Neural progenitor cell (in vitro differentiated cells): ENCODE data around the gene FAM83G. TPM values are rescaled to one million over a fixed set of nuclear protein-coding genes. Genes with fewer than 3 reads are reported as not detected.

Experiments
- DNase-seq: peaks from one replicate; pipeline ENCODE4 v3.0.0-alpha.2; 2016; ENCODE audit warnings: low spot score
- H2AFZ ChIP-seq: fragments of 200-600 bp; sonication (generic); replicated peaks from 2 replicates; pipeline ENCODE4 v1.6.1; 2016; ENCODE audit warnings: antibody characterized with exemption
- H3F3A ChIP-seq: fragments of 200-600 bp; sonication (generic); 2 replicates; pipeline ENCODE4 v1.6.1; 2016; ENCODE audit warnings: antibody characterized with exemption, low read depth
- H3K27ac ChIP-seq: fragments of 200-600 bp; sonication (generic); 2 replicates; pipeline ENCODE4 v1.5.1; 2016; ENCODE audit warnings: mild to moderate bottlenecking
- H3K27me3 ChIP-seq: fragments of 200-600 bp; sonication (generic); 2 replicates; pipeline ENCODE4 v1.6.1; 2016; ENCODE audit warnings: mild to moderate bottlenecking, moderate library complexity
- H3K36me3 ChIP-seq: fragments of 200-600 bp; sonication (generic); 2 replicates; pipeline ENCODE4 v1.5.1; 2016
- H3K4me1 ChIP-seq: fragments of 200-600 bp; sonication (generic); 2 replicates; pipeline ENCODE4 v1.6.1; 2016; ENCODE audit warnings: mixed run types
- H3K4me2 ChIP-seq: fragments of 200-600 bp; sonication (generic); 2 replicates; pipeline ENCODE4 v1.6.1; 2016
- H3K4me3 ChIP-seq: fragments of 200-600 bp; sonication (generic); 2 replicates; pipeline ENCODE4 v1.5.1; 2016
- H3K79me2 ChIP-seq: fragments of 200-600 bp; sonication (generic); 2 replicates; pipeline ENCODE4 v1.6.1; 2016; ENCODE audit warnings: low read depth
- H3K9ac ChIP-seq: fragments of 200-600 bp; sonication (generic); 2 replicates; pipeline ENCODE4 v1.6.1; 2016
- H3K9me3 ChIP-seq: fragments of 200-600 bp; sonication (generic); 2 replicates; pipeline ENCODE4 v1.5.1; 2016; ENCODE audit warnings: low read depth
- H4K20me1 ChIP-seq: fragments of 200-600 bp; sonication (generic); 2 replicates; pipeline ENCODE4 v1.6.1; 2016; ENCODE audit warnings: low read depth
- H3K27ac Mint-ChIP-seq: 3 replicates; pipeline ENCODE4 v1.8.0; 2021; ENCODE audit warnings: mixed read lengths
- H3K27me3 Mint-ChIP-seq: 2 replicates; pipeline ENCODE4 v1.8.0; 2022; ENCODE audit warnings: low read depth, mild to moderate bottlenecking, inconsistent platforms, moderate library complexity, mixed read lengths; ENCODE audit not compliant: insufficient read depth
- H3K36me3 Mint-ChIP-seq: 3 replicates; pipeline ENCODE4 v1.8.0; 2021; ENCODE audit warnings: mixed read lengths
- H3K4me1 Mint-ChIP-seq: 3 replicates; pipeline ENCODE4 v1.8.0; 2021; ENCODE audit warnings: mixed read lengths
- H3K4me3 Mint-ChIP-seq: 3 replicates; pipeline ENCODE4 v1.8.0; 2021; ENCODE audit warnings: mild to moderate bottlenecking, moderate library complexity, mixed read lengths
- H3K9me3 Mint-ChIP-seq: 3 replicates; pipeline ENCODE4 v1.8.0; 2020; ENCODE audit warnings: mixed read lengths
- CTCF ChIP-seq: fragments of 200-600 bp; sonication (generic); IDR thresholded peaks from 2 replicates; pipeline ENCODE4 v1.5.1; 2017; ENCODE audit warnings: antibody characterized with exemption, mild to moderate bottlenecking
- EZH2 ChIP-seq: fragments of 200-600 bp; sonication (generic); IDR thresholded peaks from 2 replicates; pipeline ENCODE4 v1.6.1; 2017; ENCODE audit warnings: antibody characterized with exemption, mild to moderate bottlenecking, moderate library complexity
- EZH2phosphoT487 ChIP-seq: fragments of 200-600 bp; sonication (generic); IDR thresholded peaks from 2 replicates; pipeline ENCODE4 v1.6.1; 2017; ENCODE audit warnings: antibody characterized with exemption
- total RNA-seq: library from RNA; depleted of rRNA; stranded (reverse); fragments of >200 nt; gene quantifications from 2 replicates; pipeline ENCODE4 v1.2.3, GENCODE V29; 2015; ENCODE audit warnings: low replicate concordance

FAM83G gene
- total RNA-seq, 1 donor from 2014 or later: 9.9 TPM

GRCh38 chr17:19011581-19011980 is 7.0 kb upstream of the FAM83G start:
- H3K27me3 ChIP-seq: no peaks in the 10 kb centered on the region
- H4K20me1 ChIP-seq: no peaks in the 10 kb centered on the region
- peaks cover 4% of the 10 kb centered on the region for H3K9me3 Mint-ChIP-seq
- no peaks in the 10 kb centered on the region for H3K36me3 Mint-ChIP-seq
- no peaks in the 10 kb centered on the region for H3K36me3 ChIP-seq
- H2AFZ ChIP-seq: no peak overlapping the region
- no peak overlapping the region for H3K27ac ChIP-seq
- H3K4me1 Mint-ChIP-seq: peaks cover 16% of the 10 kb centered on the region
- no peak overlapping the region for H3K9ac ChIP-seq
- no peak overlapping the region for H3K4me3 Mint-ChIP-seq
- H3K4me1 ChIP-seq: no peaks in the 10 kb centered on the region
- no peaks in the 10 kb centered on the region for H3K27me3 Mint-ChIP-seq
- no peak for DNase-seq
- H3F3A ChIP-seq: no peaks in the 10 kb centered on the region
- no peak overlapping the region for H3K4me3 ChIP-seq
- H3K9me3 ChIP-seq: no peaks in the 10 kb centered on the region
- TF ChIP-seq EZH2phosphoT487 (no peak), EZH2 (no peak), CTCF (no peak)
- H3K27ac Mint-ChIP-seq: peak overlapping the region; percentile 70
- H3K79me2 ChIP-seq: no peaks in the 10 kb centered on the region
- no peak overlapping the region for H3K4me2 ChIP-seq

DNA sequence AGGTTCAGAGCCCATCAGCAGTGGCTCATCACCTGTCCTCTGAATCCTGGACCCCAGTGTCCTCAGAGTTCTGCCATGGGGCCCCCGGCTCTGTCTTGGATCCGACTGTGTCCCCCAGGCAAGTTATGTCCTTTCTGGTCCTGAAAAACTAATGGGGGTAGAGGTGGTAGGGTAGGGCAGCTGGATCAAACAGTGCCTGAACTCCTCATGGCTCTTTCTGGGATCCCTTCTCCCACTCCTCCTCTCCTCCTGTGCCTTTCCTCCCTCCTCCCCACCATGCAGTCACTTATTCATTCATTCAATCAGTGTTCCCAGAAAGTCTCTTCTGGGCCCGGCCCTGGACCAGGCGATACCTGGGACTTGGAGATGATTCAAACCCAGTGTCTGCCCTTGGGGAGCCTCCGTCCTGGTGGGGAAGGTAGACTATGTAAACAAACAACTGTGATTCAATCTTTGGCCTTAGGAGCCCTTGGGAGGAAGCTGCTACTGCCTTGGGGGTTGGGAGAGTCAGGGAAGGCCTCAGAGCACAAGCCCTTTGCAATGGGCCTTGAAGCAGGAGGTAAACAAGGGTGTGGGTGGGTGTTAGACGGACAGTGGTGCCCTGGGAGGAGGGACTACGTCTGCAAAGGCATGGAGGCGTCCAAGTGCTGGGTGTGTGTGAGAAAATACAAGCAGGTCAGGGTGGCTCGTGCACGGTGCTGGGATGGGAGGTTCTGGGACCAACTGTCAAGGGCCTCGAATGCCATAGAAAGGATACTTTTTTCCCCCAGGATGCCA is 6.4 kb upstream of the FAM83G start:
- H3K4me1 Mint-ChIP-seq: peaks cover 16% of the 10 kb centered on the region
- Histone ChIP-seq H3K4me3 (no peak overlapping the region), H4K20me1 (no peaks in the 10 kb centered on the region), H2AFZ (no peak overlapping the region), H3K79me2 (no peaks in the 10 kb centered on the region), H3K4me2 (no peak overlapping the region), H3K27me3 (no peaks in the 10 kb centered on the region), H3K4me1 (no peaks in the 10 kb centered on the region), H3F3A (no peaks in the 10 kb centered on the region), H3K9me3 (no peaks in the 10 kb centered on the region), H3K9ac (no peak overlapping the region), H3K36me3 (no peaks in the 10 kb centered on the region), H3K27ac (no peak overlapping the region)
- peak overlapping the region; percentile 70 for H3K27ac Mint-ChIP-seq
- DNase-seq: no peak
- no peak overlapping the region for H3K4me3 Mint-ChIP-seq
- H3K27me3 Mint-ChIP-seq: peaks cover 2% of the 10 kb centered on the region
- no peak for TF ChIP-seq CTCF
- TF ChIP-seq EZH2phosphoT487: no peak
- no peak for TF ChIP-seq EZH2
- no peaks in the 10 kb centered on the region for H3K36me3 Mint-ChIP-seq
- peaks cover 8% of the 10 kb centered on the region for H3K9me3 Mint-ChIP-seq

- Mint-ChIP-seq H3K4me1 (peaks cover 11% of the 10 kb centered on the region), H3K27ac (peak overlapping the region; percentile 22), H3K27me3 (peaks cover 3% of the 10 kb centered on the region), H3K9me3 (peaks cover 9% of the 10 kb centered on the region), H3K4me3 (no peak overlapping the region), H3K36me3 (no peaks in the 10 kb centered on the region)
- no peak for TF ChIP-seq EZH2phosphoT487
- no peak for TF ChIP-seq CTCF
- TF ChIP-seq EZH2: no peak
- Histone ChIP-seq H3K9ac (no peak overlapping the region), H4K20me1 (no peaks in the 10 kb centered on the region), H3K36me3 (no peaks in the 10 kb centered on the region), H3K27me3 (no peaks in the 10 kb centered on the region), H3K27ac (no peak overlapping the region), H3K79me2 (no peaks in the 10 kb centered on the region), H3K4me2 (no peak overlapping the region), H2AFZ (no peak overlapping the region), H3K4me3 (no peak overlapping the region), H3F3A (no peaks in the 10 kb centered on the region), H3K9me3 (no peaks in the 10 kb centered on the region), H3K4me1 (peaks cover 3% of the 10 kb centered on the region)
- no peak for DNase-seq
These were observed 5.4 kb upstream of the FAM83G start for GRCh38 chr17:19009970-19010369.
